HEK293 (cell line): ENCODE results near the gene CHI3L2.

Experiments used
- SETDB1 ChIP-seq: IDR thresholded peaks from one replicate; pipeline ENCODE4 v1.6.1; 2017; ENCODE audit warnings: mild to moderate bottlenecking, low read length, moderate library complexity, mixed read lengths; ENCODE audit not compliant: insufficient read length
- ZFP41 ChIP-seq: fragments of 450-650 bp; formaldehyde crosslinking; IDR thresholded peaks from 2 replicates; pipeline ENCODE4 v1.5.1; 2016; ENCODE audit warnings: missing biosample characterization, missing genetic modification characterization, borderline replicate concordance
- ZNF155 ChIP-seq: fragments of 450-650 bp; formaldehyde crosslinking; IDR thresholded peaks from 2 replicates; pipeline ENCODE4 v1.5.1; 2016; ENCODE audit warnings: missing biosample characterization, missing genetic modification characterization
- ZNF311 ChIP-seq: fragments of 450-650 bp; formaldehyde crosslinking; IDR thresholded peaks from 2 replicates; pipeline ENCODE4 v1.5.1; 2017; ENCODE audit warnings: missing biosample characterization, missing genetic modification characterization, borderline replicate concordance
- ZNF664 ChIP-seq: fragments of 450-650 bp; formaldehyde crosslinking; IDR thresholded peaks from 2 replicates; pipeline ENCODE4 v1.5.1; 2016; ENCODE audit warnings: missing biosample characterization, missing genetic modification characterization
- ZNF791 ChIP-seq: fragments of 450-650 bp; formaldehyde crosslinking; IDR thresholded peaks from 2 replicates; pipeline ENCODE4 v1.5.1; 2016; ENCODE audit warnings: missing biosample characterization, missing genetic modification characterization
- TF ChIP-seq, protein P1 (sequence below): fragments of 450-650 bp; formaldehyde crosslinking; IDR thresholded peaks from 2 replicates; pipeline ENCODE4 v1.5.1; 2016; ENCODE audit warnings: missing biosample characterization, missing genetic modification characterization
- TF ChIP-seq, protein P2 (sequence below): fragments of 450-650 bp; formaldehyde crosslinking; IDR thresholded peaks from 2 replicates; pipeline ENCODE4 v1.5.1; 2017; ENCODE audit warnings: missing biosample characterization, mild to moderate bottlenecking, missing genetic modification characterization, moderate library complexity

DNA sequence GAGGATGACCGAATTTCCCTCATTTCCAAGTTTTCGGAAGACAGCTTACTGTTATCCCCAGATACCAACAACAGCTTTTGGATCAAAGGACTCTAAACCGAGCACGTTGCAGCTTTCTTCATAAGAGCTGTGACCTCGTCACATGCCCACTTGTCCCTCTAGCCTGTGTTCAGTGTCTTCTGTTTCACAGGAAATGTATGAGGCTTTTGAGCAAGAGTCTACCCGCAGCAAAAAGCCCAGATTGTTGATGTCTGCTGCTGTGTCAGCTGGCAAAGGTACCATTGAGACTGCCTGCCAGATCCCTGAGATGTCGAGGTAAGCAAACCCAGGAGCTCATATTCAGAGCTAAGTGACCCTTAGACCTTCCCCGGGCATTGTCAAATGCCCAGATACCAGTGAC lies 24.1 kb downstream of the CHI3L2 start:
- no peak for TF ChIP-seq ZNF791 (tag by site-specific recombination)
- TF ChIP-seq ZFP41 (tag by site-specific recombination), result no peak
- TF ChIP-seq, protein P1, sequence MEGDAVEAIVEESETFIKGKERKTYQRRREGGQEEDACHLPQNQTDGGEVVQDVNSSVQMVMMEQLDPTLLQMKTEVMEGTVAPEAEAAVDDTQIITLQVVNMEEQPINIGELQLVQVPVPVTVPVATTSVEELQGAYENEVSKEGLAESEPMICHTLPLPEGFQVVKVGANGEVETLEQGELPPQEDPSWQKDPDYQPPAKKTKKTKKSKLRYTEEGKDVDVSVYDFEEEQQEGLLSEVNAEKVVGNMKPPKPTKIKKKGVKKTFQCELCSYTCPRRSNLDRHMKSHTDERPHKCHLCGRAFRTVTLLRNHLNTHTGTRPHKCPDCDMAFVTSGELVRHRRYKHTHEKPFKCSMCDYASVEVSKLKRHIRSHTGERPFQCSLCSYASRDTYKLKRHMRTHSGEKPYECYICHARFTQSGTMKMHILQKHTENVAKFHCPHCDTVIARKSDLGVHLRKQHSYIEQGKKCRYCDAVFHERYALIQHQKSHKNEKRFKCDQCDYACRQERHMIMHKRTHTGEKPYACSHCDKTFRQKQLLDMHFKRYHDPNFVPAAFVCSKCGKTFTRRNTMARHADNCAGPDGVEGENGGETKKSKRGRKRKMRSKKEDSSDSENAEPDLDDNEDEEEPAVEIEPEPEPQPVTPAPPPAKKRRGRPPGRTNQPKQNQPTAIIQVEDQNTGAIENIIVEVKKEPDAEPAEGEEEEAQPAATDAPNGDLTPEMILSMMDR (tag by site-specific recombination), result no peak
- no peak for TF ChIP-seq ZNF664 (tag by site-specific recombination)
- no peak for TF ChIP-seq ZNF155
- no peak for TF ChIP-seq ZNF311 (tag by site-specific recombination)
- no peak for TF ChIP-seq SETDB1
- TF ChIP-seq, protein P2, sequence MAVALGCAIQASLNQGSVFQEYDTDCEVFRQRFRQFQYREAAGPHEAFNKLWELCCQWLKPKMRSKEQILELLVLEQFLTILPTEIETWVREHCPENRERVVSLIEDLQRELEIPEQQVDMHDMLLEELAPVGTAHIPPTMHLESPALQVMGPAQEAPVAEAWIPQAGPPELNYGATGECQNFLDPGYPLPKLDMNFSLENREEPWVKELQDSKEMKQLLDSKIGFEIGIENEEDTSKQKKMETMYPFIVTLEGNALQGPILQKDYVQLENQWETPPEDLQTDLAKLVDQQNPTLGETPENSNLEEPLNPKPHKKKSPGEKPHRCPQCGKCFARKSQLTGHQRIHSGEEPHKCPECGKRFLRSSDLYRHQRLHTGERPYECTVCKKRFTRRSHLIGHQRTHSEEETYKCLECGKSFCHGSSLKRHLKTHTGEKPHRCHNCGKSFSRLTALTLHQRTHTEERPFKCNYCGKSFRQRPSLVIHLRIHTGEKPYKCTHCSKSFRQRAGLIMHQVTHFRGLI (tag by site-specific recombination), result no peak
